HG03457 (cell line): Measurements from ENCODE around the gene VWA8.
"Not testable (repeated sequence)": the region's sequence is repeated elsewhere in the genome, so short reads cannot be mapped to it uniquely, and the experiment has no call there.

Experiments
- ATAC-seq: cut with Tn5 transposase; IDR thresholded peaks from one replicate; pipeline ENCODE4 v1.9.1; 2021; ENCODE audit warnings: moderate number of reproducible peaks; ENCODE audit not compliant: unreplicated experiment

VWA8 gene

DNA sequence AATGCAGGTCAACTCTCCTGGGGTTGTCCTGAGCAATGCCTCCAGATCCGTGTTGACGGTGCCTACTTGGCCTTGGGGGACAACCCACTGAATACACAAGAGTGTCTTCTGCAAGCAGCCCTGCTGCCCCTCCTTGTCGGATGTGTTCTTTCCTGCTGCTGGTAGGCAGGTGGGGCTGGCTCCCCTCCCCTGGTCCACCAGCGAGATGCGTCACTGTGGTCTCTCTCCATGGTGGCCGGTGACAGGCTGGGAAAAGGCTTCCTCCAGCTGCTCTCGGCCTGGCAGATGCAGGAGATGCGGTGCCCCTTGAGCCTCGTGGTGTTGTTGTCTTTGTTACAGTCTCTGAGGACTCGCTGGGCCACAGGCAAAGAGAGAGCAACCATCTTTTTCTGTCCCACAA is 418.6 kb downstream of the VWA8 start:
- no peak for ATAC-seq

- no peak for ATAC-seq
Measured at GRCh38 chr13:41541142-41541938, 419.6 kb downstream of the VWA8 start.

- not testable (repeated sequence) for ATAC-seq
Measured at GRCh38 chr13:41540240-41540639, 420.7 kb downstream of the VWA8 start.

DNA sequence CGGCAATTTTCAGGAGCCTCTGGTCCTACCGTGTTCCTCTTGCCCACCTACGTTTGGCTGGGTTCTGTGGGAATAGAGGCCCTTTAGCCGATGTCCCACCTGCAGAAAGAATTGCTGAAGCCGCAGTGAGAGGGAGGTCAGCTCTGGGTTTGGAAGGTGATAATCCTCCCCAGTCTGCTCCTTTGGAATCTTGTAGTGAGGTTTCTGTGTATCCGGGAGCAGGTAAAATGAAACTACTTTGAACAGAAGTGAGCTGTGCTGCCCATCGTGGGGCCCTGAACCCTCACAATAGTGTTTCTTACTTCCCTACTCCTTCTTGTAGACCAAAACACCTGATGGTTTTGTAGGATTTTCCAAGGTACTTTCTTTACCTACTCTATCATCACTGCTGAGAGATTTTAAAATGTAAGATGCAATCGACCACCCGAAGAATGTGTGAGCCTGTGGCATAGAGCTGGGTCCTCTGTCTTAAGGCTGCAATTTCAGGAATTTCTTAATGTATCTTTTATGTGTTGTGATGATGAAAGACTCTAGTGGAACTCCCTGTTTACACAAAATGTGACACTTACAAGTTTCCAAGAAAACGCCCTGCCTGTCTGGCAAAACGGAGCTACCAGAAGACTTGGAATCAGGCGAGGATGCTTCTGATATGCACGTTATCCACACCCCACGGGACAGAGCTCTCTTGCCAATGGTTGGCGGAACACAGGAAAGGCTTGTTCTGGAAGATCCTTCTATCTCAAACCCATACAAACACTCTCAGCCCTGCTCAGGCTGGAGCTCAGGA is 427.4 kb downstream of the VWA8 start:
- ATAC-seq = no peak

DNA sequence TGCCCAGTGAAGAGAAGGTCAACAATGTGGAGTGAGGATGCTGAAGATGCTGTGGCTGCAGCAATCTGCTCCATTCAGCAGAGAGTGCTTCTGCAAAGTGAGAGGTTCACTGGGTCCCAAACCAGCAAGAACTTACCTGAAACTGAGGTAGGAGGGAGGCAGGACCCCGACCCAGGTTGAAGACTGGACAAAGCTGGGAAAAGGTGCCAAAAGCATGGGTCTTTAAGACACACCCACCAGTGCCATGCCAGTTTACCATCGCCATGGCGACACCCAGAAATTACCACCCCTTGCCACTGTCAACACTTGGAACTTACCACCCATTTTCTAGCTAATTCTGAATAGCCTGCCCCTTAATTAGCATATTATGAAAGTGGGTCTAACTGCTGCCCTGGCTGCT is 432.9 kb downstream of the VWA8 start:
- ATAC-seq = no peak

DNA sequence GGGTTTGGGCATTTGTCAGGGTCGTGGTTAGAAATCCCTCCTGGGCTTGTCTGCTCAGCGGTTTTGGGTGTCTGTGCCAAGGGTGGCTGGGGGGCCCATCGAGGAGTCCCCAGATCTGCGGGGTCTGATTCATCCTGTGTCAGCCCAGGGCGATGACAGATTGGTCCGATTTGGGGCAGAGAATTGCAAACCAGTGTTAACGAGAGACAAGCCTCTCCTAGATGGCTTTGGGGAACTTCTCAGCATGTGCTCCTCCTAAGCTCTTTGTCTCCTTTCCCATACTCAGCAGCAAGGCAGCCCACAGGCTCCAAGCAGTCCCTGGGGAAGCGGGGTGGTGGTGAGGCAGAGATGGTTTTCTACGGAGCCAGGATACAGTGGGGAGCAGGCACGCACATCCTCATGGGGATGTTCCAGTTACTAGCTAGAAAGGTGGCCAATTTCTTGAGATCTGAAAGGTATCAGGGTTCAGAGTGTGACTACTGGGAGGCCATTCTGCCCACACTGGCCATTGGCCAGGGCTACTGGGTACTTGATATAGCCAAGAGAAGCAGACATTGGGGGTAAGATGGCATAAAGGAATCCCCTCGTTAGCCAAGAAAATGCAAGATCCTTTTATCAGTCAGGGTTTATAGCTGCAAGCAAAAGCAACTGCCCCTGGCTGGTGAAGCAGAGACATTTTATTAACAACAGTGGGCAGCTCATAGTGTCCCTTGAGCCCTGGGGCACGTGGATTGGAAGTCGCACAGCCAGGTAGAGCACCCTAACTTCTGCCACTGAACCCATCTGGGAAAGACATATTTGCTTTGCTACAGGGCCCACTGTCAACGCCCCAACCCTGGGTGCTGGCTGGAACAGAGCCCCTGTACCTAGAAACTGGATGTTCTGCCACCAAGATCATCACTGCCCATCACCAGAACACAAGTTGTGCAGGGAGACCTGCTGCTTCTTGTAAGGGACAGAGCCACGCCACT is 440.0 kb downstream of the VWA8 start:
- ATAC-seq = no peak

GRCh38 chr13:41520016-41520659 is 440.8 kb downstream of the VWA8 start:
- no peak for ATAC-seq
